Astrocyte of the spinal cord (primary cell): ENCODE data around the gene MYCBPAP.

Experiments
- DNase-seq: peaks from one replicate; pipeline ENCODE4 v3.0.0; 2011; ENCODE audit warnings: low read depth, low spot score
- H3K4me3 ChIP-seq: 2 replicates; pipeline ENCODE4 v1.5.1; 2011; ENCODE audit warnings: low read depth, mild to moderate bottlenecking, low read length, moderate library complexity
- in situ Hi-C: cut with HindIII; loops from 2 replicates; pipeline ENCODE4 v1.10.0; 2017; ENCODE audit warnings: low sequenced_read_pairs
- TF ChIP-seq, protein P1 (sequence below): IDR thresholded peaks from 2 replicates; pipeline ENCODE4 v1.5.1; 2012; ENCODE audit warnings: low read depth, mild to moderate bottlenecking, low read length, inconsistent platforms

MYCBPAP gene

DNA sequence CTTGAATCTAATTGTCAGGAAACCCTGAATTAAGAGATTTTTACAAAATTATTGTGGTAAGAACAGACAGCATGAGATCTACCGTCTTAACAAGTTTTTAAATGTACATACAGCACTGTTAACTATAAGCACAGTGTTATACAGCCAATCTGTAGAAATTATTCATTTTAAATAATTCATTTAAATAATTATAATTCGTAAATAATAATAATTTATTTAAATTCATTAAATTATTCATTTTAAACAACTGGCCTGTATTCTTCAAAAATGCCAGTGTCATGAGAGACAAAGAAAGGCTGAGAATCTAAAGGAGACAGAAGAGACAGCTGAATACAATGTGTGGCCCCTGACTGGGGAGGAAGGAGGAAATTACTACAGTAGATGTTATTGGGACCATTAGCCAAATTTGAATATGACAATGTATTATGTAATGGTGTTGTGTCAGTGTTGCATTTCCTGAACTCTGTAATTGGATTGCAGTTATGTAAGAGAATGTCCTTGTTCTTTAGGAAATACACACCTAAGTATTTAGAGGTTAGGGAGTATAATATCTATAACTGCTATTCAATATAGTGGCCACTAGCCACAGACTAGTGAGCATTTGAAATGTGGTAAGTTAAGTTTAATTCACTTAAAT is 27.3 kb upstream of the MYCBPAP start:
- in situ Hi-C loops: no loop called here
- TF ChIP-seq, protein P1, sequence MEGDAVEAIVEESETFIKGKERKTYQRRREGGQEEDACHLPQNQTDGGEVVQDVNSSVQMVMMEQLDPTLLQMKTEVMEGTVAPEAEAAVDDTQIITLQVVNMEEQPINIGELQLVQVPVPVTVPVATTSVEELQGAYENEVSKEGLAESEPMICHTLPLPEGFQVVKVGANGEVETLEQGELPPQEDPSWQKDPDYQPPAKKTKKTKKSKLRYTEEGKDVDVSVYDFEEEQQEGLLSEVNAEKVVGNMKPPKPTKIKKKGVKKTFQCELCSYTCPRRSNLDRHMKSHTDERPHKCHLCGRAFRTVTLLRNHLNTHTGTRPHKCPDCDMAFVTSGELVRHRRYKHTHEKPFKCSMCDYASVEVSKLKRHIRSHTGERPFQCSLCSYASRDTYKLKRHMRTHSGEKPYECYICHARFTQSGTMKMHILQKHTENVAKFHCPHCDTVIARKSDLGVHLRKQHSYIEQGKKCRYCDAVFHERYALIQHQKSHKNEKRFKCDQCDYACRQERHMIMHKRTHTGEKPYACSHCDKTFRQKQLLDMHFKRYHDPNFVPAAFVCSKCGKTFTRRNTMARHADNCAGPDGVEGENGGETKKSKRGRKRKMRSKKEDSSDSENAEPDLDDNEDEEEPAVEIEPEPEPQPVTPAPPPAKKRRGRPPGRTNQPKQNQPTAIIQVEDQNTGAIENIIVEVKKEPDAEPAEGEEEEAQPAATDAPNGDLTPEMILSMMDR: no peak
- DNase-seq: no peak

DNA sequence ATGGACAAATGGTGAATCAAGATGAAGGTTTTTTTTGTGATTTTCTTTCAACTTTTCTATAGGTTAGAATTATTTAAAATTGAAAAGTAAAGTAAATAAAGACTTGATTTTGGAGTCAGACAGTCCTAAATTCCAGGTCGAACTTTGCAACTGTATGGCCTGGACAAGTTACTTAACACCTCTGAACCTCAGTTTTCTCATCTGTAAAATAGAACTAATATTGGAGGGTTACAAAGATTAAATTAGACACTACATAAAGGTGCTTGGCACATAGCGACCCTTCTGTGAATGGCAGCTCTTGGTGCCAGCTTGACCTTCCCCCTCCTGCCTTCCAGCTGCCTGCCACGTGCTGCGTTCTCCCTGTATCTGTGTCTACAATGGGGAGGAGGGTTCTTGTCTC is 26.6 kb upstream of the MYCBPAP start:
- in situ Hi-C loops: no loop called here
- TF ChIP-seq, protein P1: no peak
- H3K4me3 ChIP-seq: no peak overlapping the region
- no peak for DNase-seq

More for the DNA sequence above, 27.3 kb upstream of the MYCBPAP start:
- no peak overlapping the region for H3K4me3 ChIP-seq

DNA sequence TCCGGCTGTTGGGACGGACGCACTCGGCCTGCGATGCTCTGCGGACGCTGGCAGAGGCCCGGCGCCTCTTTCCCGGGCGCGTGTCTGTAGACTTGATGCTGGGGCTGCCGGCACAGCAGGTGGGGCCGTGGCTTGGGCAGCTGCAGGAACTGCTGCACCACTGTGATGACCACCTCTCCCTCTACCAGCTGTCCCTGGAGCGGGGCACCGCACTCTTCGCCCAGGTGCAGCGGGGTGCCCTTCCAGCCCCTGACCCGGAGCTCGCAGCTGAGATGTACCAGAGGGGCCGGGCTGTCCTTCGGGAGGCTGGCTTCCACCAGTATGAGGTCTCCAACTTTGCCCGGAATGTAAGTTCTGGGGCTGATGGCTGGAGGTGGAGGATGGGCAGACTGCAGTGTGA is 26.1 kb upstream of the MYCBPAP start:
- in situ Hi-C loops: no loop called here
- H3K4me3 ChIP-seq: no peak overlapping the region
- TF ChIP-seq, protein P1: no peak
- no peak for DNase-seq

DNA sequence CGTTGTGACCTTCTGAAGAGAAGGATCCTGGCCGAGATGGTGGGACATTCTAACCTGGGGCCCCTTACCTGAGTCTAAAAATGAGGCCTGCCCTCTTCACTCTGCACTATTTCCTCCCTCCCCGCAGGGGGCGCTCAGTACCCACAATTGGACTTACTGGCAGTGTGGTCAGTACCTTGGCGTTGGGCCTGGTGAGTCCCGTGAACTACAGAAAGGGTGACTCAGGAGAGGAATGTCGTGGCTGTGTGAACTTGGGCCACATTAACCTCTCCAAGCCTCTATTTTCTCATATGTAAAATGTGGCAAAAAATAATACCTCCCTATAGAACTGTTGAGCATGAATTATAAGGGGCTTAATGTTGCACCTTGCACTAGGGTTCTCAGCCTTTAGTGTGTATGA is 25.7 kb upstream of the MYCBPAP start:
- TF ChIP-seq, protein P1: peak; percentile 88
- in situ Hi-C loops: no loop called here
- peak; percentile 95 for DNase-seq
- H3K4me3 ChIP-seq: no peak overlapping the region

DNA sequence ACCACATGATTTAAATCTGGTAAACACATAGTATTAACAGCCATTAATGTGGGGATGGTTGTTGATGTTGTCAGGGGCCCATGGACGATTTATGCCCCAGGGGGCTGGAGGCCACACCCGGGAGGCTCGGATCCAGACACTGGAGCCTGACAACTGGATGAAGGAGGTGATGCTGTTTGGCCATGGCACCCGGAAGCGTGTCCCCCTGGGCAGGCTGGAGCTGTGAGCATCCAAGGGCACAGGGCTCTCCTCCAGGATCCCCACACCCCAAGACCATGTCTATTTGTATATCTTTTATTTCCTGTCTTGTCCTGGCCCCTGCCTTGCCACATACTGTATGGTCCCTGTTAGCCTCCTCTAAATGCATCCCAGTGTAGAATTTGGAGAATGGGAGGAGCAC is 25.0 kb upstream of the MYCBPAP start:
- TF ChIP-seq, protein P1: no peak
- DNase-seq: no peak
- H3K4me3 ChIP-seq: no peak overlapping the region
- in situ Hi-C loops: no loop called here

DNA sequence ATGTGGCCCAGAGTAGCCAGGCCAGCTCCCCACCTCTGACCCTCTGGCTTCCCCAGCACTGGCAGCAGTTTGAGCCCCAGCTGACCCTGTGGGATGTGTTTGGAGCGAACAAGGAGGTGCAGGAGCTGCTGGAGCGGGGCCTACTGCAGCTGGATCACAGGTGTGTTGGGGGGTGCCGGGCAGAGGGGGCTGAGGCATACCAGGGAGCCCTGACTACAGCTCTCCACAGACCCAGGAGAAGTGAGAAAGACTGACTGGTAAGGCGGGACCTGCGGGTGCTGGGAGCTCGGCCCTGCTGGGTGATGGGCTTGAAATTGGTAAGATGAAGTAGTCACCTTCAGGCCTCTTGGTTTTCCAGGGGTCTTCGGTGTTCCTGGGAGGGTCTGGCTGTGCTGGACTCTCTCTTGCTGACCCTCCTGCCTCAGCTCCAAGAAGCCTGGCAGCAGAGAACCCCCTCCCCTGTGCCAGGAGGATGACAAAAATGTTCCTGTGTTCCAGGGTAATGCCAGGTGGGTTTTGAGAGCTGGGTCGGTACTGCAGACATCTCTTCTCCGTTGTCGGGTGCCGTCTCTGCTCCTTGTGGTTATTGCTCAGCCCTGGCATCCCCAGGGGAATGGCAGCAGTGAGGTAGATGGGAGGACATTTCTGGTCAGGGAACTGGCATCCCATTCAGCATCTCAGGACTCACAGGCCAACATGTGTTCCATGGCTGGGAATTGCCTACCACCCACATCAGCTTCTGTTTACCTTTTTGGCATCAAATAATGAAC is 23.7 kb upstream of the MYCBPAP start:
- TF ChIP-seq, protein P1: no peak
- no peak for DNase-seq
- in situ Hi-C loops: no loop called here
- H3K4me3 ChIP-seq: no peak overlapping the region
